Measurements from ENCODE around the gene GRIA4.

GRIA4 gene

DNA sequence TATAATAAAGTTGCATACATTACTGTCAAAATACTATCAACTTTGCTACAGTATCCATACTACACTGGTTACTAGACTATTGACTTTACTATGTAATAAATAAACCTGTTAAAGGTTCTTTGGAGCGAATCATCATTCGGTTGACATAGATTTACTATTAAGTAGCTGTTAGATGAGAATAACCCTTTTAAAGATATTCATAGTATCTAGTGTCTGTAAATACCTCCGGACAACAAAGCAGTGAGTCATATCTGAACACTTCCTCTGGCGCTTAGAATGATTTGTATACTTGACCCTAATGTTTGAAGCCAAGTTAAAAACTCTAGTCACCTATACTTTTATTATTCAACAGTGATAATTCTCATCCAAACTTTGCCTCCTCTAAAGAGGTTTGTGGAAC is 327.5 kb downstream of the GRIA4 start:
- no peak for FAIRE-seq
- no peak for TF ChIP-seq TAF1 (IDR thresholded peaks at IDR 0.05; ENCODE audit: low read depth, low read length)
- no peak for TF ChIP-seq PAX5 (IDR thresholded peaks at IDR 0.05; ENCODE audit: insufficient read depth, low read length, severe bottlenecking)
- no peak for DNase-seq (ENCODE audit: insufficient read length, low spot score)

DNA sequence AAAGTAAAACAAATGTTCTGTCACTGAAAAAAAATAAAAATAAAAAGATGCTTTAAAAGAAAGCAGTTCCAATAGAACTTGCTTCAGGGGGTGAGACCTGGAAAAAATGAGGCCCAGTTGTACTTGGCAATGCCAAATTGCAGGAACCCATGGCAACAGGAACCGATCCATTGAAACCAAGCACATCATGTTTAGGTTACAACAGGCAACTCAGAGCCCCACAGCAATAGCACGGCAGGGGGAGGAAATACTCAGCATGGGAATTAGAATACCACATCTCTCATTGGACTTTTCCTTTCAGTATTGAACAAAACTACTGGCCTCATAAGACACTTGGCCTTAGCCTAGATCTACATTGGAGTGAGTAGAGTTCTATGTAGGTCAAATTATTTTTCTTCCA is 327.9 kb downstream of the GRIA4 start:
- DNase-seq (ENCODE audit: insufficient read length, low spot score) (no peak), FAIRE-seq (no peak)

DNA sequence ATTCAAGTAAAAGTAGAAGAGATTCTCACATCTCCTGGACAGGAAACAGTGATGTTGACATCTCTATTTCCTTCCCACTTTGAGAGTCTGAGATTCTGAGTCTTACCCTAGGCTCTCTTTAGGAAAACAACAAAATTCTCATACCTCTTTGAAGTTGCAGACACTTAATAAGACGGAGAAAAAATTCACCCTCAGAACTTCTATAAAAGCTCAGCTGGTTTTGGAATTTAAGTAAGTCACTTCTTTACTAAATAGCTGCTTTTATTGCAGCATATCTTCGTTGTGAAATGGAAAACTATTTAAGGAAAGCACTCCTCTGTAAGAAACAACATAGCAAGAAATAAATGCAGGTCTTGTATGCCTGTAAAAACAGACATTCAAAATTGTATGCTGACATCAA is 333.0 kb downstream of the GRIA4 start:
- no peak for FAIRE-seq
- TF ChIP-seq POLR2A (IDR thresholded peaks at IDR 0.05; ENCODE audit: low read depth, low read length) (no peak), POU2F2 (IDR thresholded peaks at IDR 0.05; ENCODE audit: low read depth, low read length) (no peak), POLR2AphosphoS5 (IDR thresholded peaks at IDR 0.05; ENCODE audit: low read depth, low read length) (no peak), TAF1 (IDR thresholded peaks at IDR 0.05; ENCODE audit: low read depth, low read length) (no peak), PAX5 (IDR thresholded peaks at IDR 0.05; ENCODE audit: insufficient read depth, low read length, severe bottlenecking) (no peak), SPI1 (IDR thresholded peaks at IDR 0.05; ENCODE audit: low read depth, low read length) (no peak)

More for the DNA sequence above, 327.9 kb downstream of the GRIA4 start:
- TF ChIP-seq TAF1 (IDR thresholded peaks at IDR 0.05; ENCODE audit: low read depth, low read length) (no peak), POLR2AphosphoS5 (IDR thresholded peaks at IDR 0.05; ENCODE audit: low read depth, low read length) (no peak), PAX5 (IDR thresholded peaks at IDR 0.05; ENCODE audit: insufficient read depth, low read length, severe bottlenecking) (no peak)

DNA sequence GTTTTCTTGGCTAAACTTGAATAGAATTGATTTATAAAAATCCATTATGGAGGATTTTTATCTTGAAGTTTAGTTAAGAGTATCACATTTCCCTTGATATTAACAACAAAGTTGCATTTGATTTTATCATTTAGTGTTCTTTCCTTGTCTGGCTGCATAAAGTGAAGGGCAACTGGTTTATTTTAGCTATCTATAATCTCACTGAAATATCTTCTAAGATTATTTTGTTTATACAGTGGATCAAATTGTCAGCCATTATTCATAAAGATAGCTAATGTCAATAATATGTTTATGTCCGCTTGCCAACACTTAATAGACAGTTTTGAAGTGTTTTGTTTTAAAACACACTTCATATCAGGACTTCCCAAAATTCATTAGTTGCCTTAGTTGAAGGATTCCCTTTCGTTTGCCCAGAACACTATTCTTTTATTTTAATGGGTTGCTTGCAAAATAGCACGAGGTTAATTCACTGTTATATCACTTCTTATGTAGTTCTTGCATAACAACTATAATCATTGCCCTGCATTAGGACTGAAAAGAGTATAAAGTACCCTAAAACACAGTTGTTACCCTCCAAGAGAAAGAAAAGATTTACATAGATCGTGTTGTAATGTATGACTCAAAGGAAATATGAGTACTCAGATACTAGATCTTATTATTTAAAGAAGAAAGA is 339.2 kb downstream of the GRIA4 start:
- TF ChIP-seq POU2F2 (IDR thresholded peaks at IDR 0.05; ENCODE audit: low read depth, low read length), result no peak
- TF ChIP-seq PAX5 (IDR thresholded peaks at IDR 0.05; ENCODE audit: insufficient read depth, low read length, severe bottlenecking), result no peak
- no peak for TF ChIP-seq TAF1 (IDR thresholded peaks at IDR 0.05; ENCODE audit: low read depth, low read length)
- TF ChIP-seq POLR2AphosphoS5 (IDR thresholded peaks at IDR 0.05; ENCODE audit: low read depth, low read length), result no peak
- TF ChIP-seq POLR2A (IDR thresholded peaks at IDR 0.05; ENCODE audit: low read depth, low read length), result no peak
- no peak for TF ChIP-seq SPI1 (IDR thresholded peaks at IDR 0.05; ENCODE audit: low read depth, low read length)
- DNase-seq (ENCODE audit: insufficient read length, low spot score) (no peak), FAIRE-seq (no peak)

More for the DNA sequence above, 333.0 kb downstream of the GRIA4 start:
- no peak for DNase-seq (ENCODE audit: insufficient read length, low spot score)

DNA sequence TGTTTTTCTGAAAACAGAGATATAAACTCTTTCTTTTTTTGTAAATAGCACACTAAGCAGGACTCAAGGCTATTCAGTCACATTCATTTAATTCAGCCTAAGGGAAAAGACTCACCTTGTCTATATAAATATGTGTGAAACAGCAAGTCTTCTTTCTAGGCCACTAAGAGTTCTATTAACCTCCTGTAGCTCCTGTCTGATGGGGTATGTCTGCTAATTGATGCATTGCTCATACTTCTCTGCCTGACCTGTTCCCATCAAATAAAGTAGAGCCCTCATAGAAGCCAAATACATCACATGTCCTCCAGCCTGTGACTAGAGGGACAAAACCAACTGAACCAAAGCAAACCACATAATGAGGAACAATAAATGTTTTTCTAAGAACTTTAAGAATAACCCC is 344.0 kb downstream of the GRIA4 start:
- FAIRE-seq, result no peak
- no peak for TF ChIP-seq TAF1 (IDR thresholded peaks at IDR 0.05; ENCODE audit: low read depth, low read length)
- TF ChIP-seq POLR2A (IDR thresholded peaks at IDR 0.05; ENCODE audit: low read depth, low read length), result no peak
- TF ChIP-seq POU2F2 (IDR thresholded peaks at IDR 0.05; ENCODE audit: low read depth, low read length), result no peak
- no peak for TF ChIP-seq PAX5 (IDR thresholded peaks at IDR 0.05; ENCODE audit: insufficient read depth, low read length, severe bottlenecking)
- TF ChIP-seq SPI1 (IDR thresholded peaks at IDR 0.05; ENCODE audit: low read depth, low read length), result no peak
- DNase-seq (ENCODE audit: insufficient read length, low spot score), result no peak

DNA sequence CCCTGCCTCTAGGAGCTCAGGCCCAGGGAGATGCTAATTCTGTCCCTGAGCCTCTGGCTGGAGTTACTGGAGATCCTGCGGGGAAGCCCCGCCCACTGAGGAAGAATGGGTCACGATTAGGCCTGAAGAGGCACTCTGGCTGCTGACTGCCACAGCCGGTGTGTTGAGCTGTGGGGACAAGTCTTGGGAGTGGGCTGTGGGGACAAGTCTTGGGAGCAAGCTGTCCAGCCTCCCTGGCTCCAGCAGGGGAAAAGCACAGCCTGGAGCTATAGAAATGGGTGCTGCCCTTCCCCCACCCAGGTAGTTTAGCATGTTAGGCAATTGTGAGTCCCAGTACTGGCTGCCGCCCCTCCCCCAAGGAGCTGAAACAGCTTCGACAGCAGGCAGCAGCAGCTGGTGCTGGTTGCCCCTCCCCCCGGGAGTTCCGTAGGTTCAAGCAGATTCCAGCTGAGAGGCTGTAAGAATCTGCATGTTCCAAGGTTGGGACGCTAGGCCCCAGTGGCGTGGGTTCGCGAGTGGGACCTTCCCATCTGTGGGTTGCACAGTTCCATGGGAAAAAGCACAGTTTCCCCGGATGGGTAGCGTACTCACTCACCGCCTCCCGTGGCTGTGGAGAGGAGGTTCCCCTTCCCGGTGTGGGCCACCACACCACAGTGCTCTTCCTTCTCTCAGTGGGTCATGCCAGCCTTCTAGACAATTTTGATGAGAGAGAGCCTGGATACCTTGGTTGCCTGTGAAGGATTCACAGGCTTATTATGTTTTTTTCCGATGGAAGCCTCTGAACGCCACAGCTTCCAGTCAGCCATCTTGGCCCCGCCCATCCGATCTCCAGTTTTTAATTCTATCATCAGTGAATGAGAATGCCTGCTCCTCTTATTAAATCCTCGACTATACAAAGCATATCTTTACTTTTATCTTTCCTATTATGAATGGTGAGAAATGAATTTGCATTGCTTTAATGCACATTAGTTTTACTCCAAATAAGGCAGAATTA is 350.7 kb downstream of the GRIA4 start:
- TF ChIP-seq PAX5 (IDR thresholded peaks at IDR 0.05; ENCODE audit: insufficient read depth, low read length, severe bottlenecking), result no peak
- TF ChIP-seq POLR2AphosphoS5 (IDR thresholded peaks at IDR 0.05; ENCODE audit: low read depth, low read length), result no peak
- TF ChIP-seq SPI1 (IDR thresholded peaks at IDR 0.05; ENCODE audit: low read depth, low read length), result no peak
- TF ChIP-seq POLR2A (IDR thresholded peaks at IDR 0.05; ENCODE audit: low read depth, low read length), result no peak
- FAIRE-seq, result no peak
- DNase-seq (ENCODE audit: insufficient read length, low spot score), result no peak

GRCh38 chr11:105968021-105968697 is 358.3 kb downstream of the GRIA4 start:
- TF ChIP-seq SPI1 (IDR thresholded peaks at IDR 0.05; ENCODE audit: low read depth, low read length) (no peak), TAF1 (IDR thresholded peaks at IDR 0.05; ENCODE audit: low read depth, low read length) (no peak), POLR2A (IDR thresholded peaks at IDR 0.05; ENCODE audit: low read depth, low read length) (no peak), POLR2AphosphoS5 (IDR thresholded peaks at IDR 0.05; ENCODE audit: low read depth, low read length) (no peak), POU2F2 (IDR thresholded peaks at IDR 0.05; ENCODE audit: low read depth, low read length) (no peak), PAX5 (IDR thresholded peaks at IDR 0.05; ENCODE audit: insufficient read depth, low read length, severe bottlenecking) (no peak)
- DNase-seq (ENCODE audit: insufficient read length, low spot score), result no peak
- no peak for FAIRE-seq

DNA sequence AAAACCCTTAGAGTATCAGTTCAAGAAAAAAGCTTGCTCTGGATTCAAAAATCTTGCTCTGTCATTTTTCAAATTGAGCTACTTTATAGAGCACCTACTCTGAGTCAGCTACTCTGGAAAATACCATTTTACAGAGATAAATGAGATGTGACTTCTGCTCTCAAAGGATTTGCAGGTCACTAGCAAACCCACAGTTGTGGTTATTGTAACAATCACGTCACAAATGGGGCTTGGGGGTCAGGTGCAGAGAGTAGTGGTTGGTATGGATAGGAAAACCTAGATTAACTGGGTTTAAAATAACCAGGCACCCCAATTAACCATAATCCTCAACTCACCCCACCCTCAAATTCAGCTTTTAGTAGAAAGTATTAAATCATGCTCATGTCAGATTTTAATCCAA is 359.9 kb downstream of the GRIA4 start:
- TF ChIP-seq POLR2AphosphoS5 (IDR thresholded peaks at IDR 0.05; ENCODE audit: low read depth, low read length) (no peak), POU2F2 (IDR thresholded peaks at IDR 0.05; ENCODE audit: low read depth, low read length) (no peak), POLR2A (IDR thresholded peaks at IDR 0.05; ENCODE audit: low read depth, low read length) (no peak), SPI1 (IDR thresholded peaks at IDR 0.05; ENCODE audit: low read depth, low read length) (no peak), PAX5 (IDR thresholded peaks at IDR 0.05; ENCODE audit: insufficient read depth, low read length, severe bottlenecking) (no peak), TAF1 (IDR thresholded peaks at IDR 0.05; ENCODE audit: low read depth, low read length) (no peak)

GRCh38 chr11:105975128-105975527 is 365.3 kb downstream of the GRIA4 start:
- DNase-seq (ENCODE audit: insufficient read length, low spot score) (no peak), FAIRE-seq (no peak)
- TF ChIP-seq POLR2A (IDR thresholded peaks at IDR 0.05; ENCODE audit: low read depth, low read length), result no peak
- TF ChIP-seq POLR2AphosphoS5 (IDR thresholded peaks at IDR 0.05; ENCODE audit: low read depth, low read length), result no peak
- no peak for TF ChIP-seq POU2F2 (IDR thresholded peaks at IDR 0.05; ENCODE audit: low read depth, low read length)
- no peak for TF ChIP-seq TAF1 (IDR thresholded peaks at IDR 0.05; ENCODE audit: low read depth, low read length)
- TF ChIP-seq PAX5 (IDR thresholded peaks at IDR 0.05; ENCODE audit: insufficient read depth, low read length, severe bottlenecking), result no peak
- TF ChIP-seq SPI1 (IDR thresholded peaks at IDR 0.05; ENCODE audit: low read depth, low read length), result no peak

More for the DNA sequence above, 359.9 kb downstream of the GRIA4 start:
- FAIRE-seq, result no peak
- no peak for DNase-seq (ENCODE audit: insufficient read length, low spot score)
